ENCODE results near the gene MISP3.

The MISP3 gene

GRCh38 chr19:14054099-14054498 lies 18.5 kb upstream of the MISP3 start:
- no peak for DNase-seq

DNA sequence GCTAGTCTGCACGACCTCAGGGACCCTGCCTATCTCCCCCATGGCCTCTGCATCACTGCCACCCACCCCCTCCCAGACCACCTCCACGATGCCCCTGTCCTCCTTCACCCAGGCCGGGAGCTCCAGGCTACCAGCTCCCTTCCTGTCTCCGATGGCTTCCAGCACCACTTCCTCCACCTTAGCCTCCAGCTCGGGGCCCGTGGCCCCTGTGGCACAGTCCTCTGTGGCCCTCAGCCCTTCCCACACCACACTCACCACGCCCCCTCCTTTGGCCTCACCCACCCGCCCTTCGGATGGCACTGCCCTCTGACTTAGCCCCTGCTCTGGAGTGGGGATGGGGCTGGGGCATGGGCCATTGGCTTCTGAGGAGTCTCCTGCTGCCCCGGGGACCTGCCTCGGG lies 17.9 kb upstream of the MISP3 start:
- DNase-seq = no peak

- DNase-seq = no peak
These were observed 17.2 kb upstream of the MISP3 start for GRCh38 chr19:14055396-14055795.

DNA sequence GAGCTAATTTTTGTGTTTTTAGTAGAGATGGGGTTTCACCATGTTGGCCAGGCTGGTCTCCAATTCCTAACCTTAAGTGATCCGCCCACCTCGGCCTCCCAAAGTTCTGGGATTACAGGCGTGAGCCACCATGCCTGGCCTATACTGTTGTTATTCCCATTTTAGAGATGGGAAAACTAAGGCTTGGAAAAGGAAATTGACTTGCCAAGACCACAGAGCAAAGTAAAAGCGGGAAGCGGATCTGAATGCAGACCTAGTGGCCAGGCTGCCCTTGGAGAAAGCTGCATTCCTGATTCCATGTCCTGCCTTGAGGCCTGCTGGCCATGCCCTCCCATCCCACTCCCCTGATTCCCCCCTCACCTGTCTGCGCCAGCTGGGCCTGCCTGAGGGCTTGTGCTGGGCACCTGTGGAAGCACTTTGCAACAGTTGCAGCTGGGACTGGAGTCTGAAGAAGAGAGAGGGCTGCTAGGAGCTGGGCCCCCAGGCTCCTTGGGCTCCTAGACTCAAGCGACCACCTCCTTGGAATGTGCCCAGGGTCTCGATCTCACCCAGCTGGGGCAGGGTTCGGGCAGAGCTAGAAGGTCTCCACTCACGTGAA lies 16.4 kb upstream of the MISP3 start:
- no peak for DNase-seq

GRCh38 chr19:14056741-14057356 lies 15.7 kb upstream of the MISP3 start:
- DNase-seq = no peak

GRCh38 chr19:14058182-14059092 lies 14.1 kb upstream of the MISP3 start:
- no peak for DNase-seq

GRCh38 chr19:14059093-14059480 lies 13.5 kb upstream of the MISP3 start:
- DNase-seq = no peak

- no peak for DNase-seq
These were observed 12.9 kb upstream of the MISP3 start for GRCh38 chr19:14059652-14060155.

GRCh38 chr19:14061081-14061749 lies 11.4 kb upstream of the MISP3 start:
- DNase-seq = no peak

- no peak for DNase-seq
These were observed 10.6 kb upstream of the MISP3 start, which contains the start of gene PALM3 for GRCh38 chr19:14061751-14062557. PALM3 (minus strand) TSS chr19:14062076; CDS start chr19:14061980, 96 bp downstream.

GRCh38 chr19:14062558-14062855 lies 10.1 kb upstream of the MISP3 start:
- DNase-seq = no peak

GRCh38 chr19:14063105-14063504 lies 9.5 kb upstream of the MISP3 start:
- DNase-seq = no peak

GRCh38 chr19:14066134-14066533 lies 6.5 kb upstream of the MISP3 start:
- DNase-seq = no peak

DNA sequence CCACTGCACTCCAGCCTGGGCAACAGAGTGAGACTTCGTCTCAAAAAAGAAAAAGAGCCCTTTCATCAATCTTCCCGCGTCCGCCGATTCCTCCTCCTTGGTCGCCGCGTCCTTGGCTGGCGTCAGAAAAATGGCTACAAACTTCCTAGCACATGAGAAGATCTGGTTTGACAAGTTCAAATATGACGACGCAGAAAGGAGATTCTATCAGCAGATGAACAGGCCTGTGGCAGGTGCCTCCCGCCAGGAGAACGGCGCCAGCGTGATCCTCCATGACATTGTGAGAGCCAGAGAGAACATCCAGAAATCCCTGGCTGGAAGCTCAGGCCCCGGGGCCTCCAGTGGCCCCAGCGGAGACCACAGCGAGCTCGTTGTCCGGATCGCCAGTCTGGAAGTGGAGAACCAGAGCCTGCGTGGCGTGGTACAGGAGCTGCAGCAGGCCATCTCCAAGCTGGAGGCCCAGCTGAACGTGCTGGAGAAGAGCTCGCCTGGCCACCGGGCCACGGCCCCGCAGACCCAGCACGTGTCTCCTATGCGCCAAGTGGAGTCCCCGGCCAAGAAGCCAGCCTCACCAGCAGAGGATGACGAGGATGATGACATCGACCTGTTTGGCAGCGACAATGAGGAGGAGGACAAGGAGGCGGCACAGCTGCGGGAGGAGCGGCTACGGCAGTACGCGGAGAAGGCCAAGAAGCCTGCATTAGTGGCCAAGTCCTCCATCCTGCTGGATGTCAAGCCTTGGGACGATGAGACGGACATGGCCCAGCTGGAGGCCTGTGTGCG lies 2.1 kb upstream of the MISP3 start:
- DNase-seq = no peak

GRCh38 chr19:14073261-14073924 lies 807 bp downstream of the MISP3 start:
- peak in 1 of 2 experiments; percentile 72 for DNase-seq

DNA sequence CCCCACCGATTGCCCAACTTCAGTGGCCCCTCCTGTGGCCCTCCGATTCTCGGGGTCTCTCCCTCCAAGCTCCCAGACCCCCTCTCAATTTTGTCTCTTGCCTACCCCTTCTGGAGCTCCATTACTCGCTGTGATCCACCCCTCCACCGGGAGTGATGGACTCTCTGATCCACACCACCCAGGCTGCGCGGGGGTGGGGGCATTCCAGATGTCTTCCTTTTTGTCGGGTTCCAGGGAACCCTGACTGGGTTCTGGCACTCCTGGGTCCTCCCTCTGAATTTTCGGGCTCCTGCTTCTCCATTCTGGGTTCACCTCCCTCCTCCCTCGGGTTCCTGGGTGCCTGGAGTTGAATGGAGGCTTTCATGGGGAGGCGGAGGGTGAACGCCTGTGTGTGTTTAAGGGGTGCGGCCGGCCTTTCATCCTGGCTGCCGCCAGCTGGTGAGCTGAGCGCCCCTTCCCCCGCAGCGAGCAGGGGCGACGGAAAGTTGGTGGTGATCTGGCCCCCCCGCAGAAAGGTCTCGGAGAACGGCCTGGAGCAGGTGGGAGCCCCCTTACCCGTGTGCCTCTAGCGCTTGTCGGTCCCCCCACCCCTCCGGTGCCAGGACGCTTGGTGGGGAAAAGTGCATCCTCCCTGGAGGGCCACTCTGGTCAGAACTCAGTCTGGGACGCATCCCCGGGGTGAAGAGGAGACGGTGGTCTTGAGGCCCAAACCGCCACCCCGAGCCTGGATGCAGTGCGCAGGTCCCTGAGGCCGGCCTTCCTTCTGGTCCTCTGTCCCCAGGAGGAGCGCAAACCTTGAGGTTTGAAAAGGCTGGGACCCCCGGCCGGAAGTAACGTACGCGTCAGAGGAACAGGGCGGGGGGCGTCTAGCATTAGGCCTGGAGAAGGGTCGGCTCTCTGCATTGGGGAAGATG lies 1.6 kb downstream of the MISP3 start:
- DNase-seq = peak in 1 of 2 experiments; percentile 59

- DNase-seq = no peak
These were observed 5.8 kb downstream of the MISP3 start for GRCh38 chr19:14078411-14078810.

GRCh38 chr19:14080887-14081796 lies 8.6 kb downstream of the MISP3 start:
- peak; percentile 97 to 99 for DNase-seq
